GM21390 (cell line): Measurements from ENCODE around the gene TMEM100.

Experiments used
- ATAC-seq: cut with Tn5 transposase; IDR thresholded peaks from one replicate; pipeline ENCODE4 v1.9.1; 2021; ENCODE audit not compliant: unreplicated experiment

TMEM100 gene, protein sequence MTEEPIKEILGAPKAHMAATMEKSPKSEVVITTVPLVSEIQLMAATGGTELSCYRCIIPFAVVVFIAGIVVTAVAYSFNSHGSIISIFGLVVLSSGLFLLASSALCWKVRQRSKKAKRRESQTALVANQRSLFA

DNA sequence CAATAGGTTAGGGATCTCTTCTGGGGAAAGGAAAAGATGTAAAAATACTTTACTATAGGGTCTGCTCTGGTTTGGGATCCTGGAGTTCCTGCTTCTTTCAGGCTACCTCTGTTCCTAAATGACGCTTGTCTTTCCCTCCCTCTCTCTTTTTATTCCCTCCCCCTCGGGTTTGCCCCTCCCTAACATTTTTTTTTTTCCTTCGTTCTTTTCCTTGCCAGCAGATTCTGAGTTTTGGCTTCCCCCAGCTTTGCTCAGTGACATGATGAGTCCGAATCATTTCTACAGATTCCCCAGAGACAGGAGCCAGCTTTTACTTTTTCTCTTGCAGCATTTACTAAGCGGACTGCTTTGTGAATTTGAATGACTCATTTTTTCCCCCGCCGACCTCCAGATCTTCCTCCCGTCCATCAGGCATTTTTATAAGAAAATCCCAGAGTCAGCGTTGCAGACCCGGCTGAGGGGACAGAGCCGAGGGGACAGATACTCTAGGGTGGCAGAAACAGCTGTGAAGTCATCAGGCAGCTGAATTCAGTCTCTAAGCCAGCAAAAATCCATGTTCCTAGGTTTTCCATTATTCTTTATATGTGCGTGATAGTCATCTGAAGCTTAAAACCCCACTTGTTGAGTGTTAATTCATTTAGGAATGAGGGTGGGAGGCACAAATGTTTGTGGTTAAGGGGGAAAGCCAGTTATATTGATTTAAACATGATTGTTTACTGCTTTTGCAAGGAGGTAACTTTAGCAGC, at the start of gene TMEM100:
TMEM100 (minus strand) TSS at position 123 of the 746 bp plus-strand sequence. CDS start 1,794 bp downstream, outside the sequence.
- no peak for ATAC-seq

DNA sequence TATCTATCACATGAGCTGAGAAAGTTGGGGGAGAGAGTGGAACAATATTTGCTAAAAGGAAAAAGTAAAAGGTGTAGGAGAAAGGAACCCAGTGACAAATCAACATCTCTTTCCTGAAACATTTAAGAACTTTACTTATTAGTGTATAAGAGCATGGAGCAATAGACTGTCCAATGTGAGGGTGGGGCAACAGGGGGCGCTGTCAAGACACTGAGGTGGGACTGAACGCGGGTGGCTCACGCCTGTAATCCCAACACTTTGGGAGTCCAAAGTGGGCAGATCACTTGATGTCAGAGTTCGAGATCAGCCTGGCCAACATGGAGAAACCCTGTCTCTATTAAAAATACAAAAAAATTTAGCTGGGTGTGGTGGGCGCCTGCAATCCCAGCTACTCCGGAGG, 49.4 kb upstream of the TMEM100 start:
- no peak for ATAC-seq

DNA sequence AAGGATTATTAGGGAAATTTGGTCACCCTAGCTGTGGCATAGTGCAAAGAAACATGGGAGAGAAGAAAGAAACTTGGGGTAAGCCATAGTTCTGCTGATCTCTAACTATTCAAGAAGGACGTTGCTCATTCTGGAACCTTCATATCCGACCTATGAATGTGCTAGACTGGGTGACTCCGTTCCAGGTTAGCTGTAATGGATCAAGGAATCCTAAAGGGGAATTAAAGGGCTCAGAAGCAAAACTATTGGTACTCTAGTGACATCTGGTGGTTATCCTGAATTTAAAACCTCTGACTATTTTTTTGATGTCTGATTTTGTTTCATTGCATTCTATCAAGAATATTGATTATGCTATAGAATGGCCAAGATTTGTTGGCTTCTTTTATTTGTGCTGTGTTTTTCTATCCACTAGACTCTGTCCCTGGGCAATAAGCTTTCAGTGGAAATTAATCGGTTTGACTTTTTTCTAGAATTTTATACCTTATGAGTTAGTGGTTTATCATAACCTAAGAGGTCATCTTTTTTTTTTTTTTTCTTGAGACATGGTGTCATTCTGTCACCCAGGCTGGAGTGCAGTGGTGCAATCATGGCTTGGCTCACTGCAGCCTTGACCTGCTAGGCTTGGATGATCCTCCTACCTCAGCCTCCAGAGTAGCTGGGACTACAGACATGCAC, 47.7 kb upstream of the TMEM100 start:
- no peak for ATAC-seq

DNA sequence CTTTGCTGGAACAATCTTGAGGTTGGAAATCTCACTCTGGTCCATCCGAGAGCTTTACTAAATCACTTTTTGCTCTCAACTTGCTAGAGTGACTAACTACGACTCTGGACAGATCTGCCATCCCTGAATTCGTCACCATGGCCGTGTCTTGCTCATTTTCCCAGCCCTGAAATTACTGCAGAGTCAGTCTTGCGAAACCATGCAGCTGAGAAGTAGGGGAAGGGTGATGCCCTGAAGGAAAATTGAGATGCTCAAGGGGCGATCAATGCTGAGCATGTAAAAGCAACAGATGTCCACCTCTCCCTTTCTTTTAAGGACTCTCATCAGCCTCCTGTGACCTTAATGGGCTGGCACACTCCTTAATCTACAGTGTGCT, 46.9 kb upstream of the TMEM100 start:
- ATAC-seq: no peak

DNA sequence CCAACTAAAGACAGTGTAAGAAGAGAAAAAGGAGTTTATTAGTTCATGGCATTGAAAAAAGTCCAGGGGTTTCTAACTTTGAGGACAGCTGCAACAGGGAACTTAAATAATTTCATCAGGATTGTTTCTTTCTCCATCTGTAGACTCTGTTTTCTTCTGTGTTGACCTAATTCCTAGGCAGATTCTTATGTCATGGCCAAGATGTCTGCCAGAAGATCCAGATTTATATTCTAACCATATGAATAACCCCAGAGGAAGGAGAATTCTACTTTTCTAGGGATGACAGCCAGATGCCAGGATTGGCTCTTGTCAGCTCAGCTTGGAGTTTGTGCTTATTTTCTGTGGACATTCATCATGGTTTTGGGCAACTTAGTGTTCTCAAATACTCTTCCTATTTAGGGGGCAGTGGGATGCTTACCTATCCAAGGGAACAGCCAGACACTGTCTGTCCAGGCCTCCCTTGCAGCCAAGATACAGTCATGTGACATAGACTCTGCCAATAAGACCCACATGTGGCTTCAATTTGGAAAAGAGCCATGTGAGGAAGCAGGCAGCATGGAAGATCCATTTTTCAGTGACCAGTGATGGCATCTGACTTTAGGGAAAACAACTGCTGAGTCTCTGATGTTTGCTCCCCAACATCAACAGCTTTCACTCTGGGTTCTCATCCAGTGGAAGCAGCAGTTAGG, 46.4 kb upstream of the TMEM100 start:
- ATAC-seq: no peak

DNA sequence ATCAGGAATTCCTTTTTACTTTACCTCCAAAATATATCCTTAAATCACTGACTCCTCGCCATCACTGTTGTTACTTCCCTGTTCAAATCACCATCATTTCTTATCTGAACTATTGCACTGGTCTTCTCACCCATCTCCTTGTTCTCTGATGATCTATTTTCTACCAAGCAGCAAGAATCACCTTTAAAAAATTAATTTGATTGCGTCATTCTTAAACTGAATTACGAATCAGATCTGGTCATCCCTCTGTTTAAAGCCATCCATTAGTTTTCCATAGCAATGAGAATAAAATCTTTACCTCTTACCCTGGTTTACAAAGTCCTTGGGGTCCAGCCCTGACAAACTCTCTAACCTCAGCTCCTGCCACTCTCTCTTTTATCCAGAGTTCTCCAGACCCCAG, 42.8 kb upstream of the TMEM100 start:
- ATAC-seq: no peak

DNA sequence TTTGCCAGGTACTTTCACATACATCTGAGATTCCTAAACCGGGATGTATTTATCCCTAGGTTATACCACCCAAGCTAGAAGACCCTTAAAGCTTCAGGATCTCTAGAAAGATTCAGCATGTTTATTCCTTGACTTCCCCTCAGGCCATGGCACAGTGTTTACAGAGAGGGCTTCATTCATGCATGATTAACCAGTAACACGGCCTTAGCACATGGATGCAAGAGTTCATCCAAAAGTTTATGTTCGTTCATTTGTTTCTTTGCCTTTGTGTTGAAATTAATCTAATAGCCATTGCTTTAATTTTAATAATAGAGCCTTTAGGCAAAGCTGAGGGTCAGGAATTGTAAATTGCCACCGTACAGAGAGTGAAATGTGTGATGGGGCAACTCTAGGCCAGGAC, 41.9 kb upstream of the TMEM100 start:
- no peak for ATAC-seq

DNA sequence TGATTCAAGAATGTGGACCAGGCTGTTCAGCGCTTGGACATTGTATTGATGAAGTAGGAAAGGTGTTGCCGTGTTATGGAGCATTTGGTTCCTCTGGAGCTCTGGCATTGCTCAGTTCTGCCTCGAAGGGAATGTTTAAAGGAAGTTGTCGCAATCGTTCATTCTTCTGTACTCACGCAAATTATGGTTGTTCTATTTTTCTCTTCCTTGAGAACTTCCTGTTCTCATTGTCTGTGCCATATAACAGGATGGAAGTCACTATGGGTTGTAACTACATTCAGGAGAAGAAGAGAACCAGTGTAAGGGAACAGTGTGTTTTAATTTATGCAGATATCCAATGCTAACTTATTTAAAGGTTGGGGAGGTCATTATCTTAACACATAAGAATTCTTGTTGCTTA, 41.2 kb upstream of the TMEM100 start:
- ATAC-seq: no peak

DNA sequence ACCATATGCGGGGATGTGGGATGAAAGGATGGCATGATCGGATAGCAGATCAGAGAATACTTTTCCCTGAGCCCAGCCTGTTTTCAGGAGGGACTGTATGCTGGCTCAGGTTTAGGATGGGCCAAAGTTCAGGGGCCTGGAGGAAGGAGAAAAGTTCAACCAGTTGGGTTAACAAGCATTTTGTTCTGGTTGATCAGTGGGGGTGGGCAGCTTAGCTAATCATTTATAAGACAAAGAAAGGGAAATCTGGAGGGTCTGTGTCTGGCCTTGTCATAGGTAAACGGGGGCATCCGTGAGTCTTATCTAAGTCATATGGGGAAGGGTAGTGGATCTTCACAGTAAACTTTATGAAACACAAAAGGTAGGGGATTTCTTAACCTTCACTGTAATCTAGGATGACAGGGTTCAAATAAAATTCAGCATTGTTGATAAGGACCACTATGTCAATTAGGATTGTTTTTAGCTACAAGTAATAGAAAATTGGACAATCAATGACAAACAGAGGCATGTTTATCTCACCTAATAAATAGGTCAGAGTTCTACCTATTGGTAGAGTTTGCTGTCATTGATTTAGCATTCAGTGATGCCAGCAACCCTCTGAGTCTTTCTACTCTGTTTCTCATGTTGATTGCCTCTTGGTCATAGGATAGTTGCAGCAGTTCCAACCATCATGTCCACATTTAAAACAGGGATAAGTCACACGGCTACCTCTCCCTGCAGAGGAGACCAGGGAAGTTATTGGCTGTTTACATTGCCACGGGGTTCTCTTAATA, 39.6 kb upstream of the TMEM100 start:
- no peak for ATAC-seq

DNA sequence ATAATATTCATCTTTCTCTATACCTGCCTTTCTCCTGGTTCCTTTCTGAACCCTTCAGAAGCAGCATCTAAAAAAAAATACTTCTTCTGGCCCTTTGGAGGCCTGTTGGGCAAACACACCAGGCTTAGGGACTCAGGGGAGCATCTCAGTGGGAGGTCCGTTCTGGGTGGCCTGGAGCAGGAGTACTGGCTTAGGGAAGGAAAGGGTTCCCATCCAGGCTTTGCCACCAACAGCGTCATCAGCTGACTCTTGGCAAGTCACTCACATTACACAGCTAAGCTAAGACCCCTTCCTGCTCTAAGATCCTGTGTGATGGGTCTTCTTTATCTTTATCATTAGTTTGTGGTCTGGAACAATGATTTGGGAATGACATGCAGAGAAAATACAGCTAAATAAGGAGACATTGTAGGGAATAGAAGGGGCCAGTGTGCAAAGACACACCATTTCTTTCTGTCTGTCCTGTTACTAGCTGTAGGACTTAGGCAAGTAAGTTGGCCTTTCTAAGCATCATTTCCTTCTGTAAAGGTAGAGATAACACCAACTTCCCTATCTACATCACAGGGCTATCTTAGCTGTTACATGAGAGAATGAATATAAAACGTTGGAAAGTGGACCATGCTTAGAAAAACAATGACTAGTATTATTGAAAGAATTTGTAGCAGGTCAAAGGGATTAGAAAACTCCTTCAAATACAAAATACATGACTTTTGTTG, 38.1 kb upstream of the TMEM100 start:
- ATAC-seq: no peak

DNA sequence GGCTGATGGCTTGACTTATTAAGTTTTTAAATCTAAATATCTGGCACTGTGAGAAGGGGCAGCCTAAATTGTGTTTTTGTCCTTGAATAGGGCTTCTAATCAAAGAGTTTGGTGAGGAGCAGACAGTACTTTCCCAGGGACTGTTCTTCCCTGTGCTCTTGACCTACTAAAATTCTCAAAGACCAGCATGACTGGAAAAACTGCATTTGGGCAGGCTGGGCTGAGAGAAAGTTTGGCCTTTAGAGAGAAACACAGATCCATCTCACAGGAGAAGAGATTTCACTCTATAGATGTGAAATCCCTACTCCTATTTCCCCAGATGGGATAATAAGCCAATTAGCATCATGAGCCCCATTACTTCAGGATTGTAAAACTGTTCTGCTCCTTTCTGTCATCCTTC, 35.5 kb upstream of the TMEM100 start:
- ATAC-seq: no peak

DNA sequence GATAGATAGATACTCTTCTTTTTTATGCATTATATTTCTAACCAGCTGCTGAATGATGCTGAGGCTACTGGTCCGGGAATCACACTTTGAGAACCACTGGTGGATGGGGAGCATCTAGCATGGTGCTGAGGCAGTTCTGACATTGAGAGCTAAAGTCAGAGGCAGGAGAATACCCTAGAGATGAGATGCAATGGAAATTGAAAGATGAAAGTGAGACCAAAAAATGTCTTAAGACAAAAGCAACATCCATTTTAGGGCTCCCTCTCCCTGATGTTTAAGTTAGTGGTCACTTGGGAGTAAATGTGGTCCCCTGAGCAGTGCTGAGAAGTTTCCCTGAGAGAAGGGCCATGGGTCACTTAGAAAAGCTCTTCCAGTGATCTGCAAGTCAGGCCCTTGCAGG, 35.0 kb upstream of the TMEM100 start:
- peak; percentile 73 for ATAC-seq

DNA sequence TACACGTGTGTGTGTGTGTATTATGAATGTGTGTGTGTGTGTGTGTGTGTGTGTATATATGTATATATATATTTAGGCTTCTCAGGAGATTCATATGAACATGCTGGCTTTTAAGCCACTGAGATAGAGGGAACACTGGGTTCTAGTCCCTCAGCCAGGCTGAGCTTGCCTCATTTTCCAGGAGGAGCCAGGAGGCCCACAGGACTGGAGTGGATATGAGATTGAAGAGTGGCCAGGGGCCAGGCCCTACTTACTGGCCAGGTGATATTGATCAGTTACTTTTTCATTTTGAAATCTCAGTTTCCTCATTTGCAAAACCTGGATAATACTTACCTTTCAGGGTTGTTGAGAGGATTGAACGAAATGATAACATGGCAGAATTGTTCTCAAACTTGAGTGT, 34.0 kb upstream of the TMEM100 start:
- ATAC-seq: no peak

DNA sequence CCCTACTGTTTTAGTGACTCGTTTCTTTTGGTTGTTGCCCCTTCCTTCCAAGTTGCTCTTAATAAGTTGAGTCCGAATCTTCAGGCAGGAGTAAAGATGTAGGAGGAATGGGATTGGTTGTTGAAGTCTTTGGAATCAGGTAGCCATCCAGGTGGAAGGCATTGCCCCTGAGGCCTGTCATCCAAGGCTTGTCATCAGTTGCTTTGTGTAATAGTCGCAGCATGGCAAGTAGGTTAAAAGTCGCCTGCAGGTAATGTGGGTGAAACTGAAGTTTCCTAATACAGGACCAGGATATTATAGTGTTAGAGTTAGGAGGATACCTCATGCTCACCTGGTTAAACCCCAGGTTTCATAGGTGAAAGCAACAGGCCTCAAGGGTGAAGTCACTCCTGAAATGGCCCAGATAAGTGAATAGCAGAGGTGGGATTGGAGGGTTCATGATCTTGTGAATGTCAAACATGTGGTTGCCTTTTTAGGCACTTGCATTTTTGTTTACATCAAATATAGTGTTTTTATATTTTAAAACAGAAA, 29.1 kb upstream of the TMEM100 start:
- ATAC-seq: no peak

DNA sequence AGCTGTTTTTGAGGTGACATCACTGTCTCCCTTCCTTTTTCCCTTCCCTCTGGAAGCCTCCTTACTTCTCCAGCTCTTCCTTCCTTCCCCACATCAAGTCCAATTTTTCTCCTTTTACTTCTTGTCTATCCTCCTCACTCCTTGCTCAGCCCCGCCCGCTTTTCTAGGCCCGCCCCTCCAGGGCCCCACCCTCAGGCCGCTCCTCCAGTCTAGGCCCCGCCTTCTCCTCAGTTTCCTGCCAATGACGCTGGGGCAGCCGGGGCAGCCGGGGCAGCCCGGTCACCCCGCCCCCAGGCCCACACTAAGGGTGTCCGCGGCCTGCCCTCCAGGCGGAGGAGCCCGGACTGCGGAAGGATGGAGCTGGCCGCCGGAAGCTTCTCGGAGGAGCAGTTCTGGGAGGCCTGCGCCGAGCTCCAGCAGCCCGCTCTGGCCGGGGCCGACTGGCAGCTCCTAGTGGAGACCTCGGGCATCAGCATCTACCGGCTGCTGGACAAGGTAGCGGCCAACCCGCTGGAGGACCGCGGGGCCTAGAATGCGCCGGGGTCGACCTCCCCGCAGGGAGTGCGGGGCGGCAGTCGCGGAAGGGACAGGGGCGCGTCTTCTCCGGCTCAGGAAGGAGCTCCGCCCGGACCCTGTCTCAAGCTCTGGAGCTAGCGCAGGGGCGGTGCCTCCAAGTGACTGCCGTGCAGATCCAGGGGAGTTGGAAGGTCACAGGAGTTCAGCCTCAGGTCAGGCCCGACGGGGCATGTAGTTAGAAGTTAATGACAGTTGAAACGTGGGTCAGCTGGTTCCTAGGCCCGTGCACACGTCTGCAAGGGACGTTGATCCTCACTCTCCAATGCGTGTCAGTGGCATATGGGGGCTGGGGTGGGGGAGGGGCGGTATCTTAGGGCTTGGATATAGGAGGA, 28.3 kb upstream of the TMEM100 start, which contains the start of gene PCTP:
PCTP (plus strand) TSS at position 302 of the 908 bp plus-strand sequence; CDS start at position 355, 53 bp downstream.
- ATAC-seq: peak; percentile 99

DNA sequence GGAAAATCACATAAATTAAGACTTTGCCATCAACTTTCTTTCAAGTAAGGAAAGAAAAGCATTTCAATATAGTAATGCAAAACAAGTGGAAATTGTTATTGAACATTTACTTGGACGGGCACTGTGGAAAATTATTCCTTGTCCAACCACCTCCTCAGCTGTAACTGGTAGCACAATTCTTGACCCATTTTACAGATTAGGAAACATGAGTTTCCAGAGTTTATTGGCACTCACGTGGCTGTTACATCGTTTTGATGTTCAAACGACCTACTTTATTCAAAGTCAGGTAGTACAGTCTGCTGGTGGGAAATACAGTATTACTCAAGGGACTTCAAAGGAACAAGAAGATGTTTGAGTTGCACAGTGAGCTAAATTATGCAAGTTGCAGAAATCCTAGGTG, 27.3 kb upstream of the TMEM100 start:
- ATAC-seq: no peak

DNA sequence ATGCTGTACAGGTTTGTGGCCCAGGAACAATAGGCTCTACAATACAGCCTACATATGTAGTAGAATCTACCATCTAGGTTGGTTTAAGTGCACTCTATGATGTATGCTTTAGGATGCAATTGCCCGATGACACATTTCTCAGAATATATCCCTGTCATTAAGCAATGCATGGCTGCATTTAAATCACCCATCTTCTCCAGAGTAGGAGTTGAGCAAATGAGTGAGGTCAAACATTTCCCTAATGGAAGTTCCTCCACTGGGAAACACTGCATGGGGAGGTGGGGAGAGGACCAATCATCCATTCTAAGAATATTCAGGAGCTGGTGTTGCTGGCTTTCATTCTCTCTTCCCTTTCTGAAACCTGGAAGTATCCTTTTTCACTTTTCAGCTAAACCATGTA, 26.2 kb upstream of the TMEM100 start:
- no peak for ATAC-seq

DNA sequence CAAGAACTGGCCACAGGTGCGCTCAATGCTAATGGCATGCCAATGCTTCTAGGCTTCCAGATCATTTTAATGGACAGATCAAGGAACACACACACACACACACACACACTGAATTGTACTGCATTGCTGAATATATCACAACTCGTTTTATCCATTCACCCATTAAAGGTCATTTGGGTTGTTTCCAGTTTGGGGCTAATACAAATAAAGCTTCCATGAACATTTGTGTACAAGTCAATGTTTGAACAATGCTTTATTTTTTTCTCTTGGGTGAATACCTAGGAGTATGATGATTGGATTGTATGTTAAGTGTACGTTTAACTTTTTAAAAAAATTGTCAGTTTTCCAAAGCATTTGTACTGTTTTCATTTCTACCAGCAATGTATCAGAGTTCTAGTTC, 24.5 kb upstream of the TMEM100 start:
- ATAC-seq: no peak

DNA sequence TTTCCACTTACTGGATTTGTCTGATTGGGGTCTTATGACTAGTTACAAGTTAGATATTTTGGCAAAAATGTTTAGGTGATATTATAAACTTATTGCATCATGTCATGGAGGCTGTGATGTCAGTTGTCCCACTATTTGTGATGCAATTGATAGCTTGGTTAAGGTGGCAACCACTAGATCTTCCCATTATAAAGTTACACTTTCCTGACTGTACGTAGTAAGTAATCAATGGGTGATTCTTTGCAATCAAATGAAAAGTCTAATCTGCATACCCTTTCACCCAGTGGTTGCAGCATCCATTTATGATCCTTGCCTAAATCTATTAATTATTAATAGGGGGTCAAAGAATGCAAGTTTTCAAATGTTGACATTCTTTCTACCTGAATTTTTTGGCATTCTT, 23.8 kb upstream of the TMEM100 start:
- ATAC-seq: no peak
